B cell (primary cell): ENCODE measurements around the gene NEDD4. TPM values are rescaled to one million over a fixed set of nuclear protein-coding genes. Genes with fewer than 3 reads are reported as not detected.

Experiments used
- ATAC-seq: fragments of 200-7000 bp; cut with Tn5 transposase; one replicate; pipeline ENCODE4 v1.10.0; 2021; ENCODE audit warnings: low read depth, mild to moderate bottlenecking, moderate number of reproducible peaks, moderate library complexity
- CTCF ChIA-PET: fragments of 350-600 bp; sonication (Branson Sonifier 250); formaldehyde crosslinking; loops from one replicate; lab custom pipeline; 2021; ENCODE audit warnings: antibody characterized with exemption, inconsistent platforms; lab: Charles Lee
- POLR2A ChIA-PET: fragments of 350-600 bp; sonication (Branson Sonifier 250); formaldehyde crosslinking; loops from one replicate; lab custom pipeline; 2021; ENCODE audit warnings: antibody characterized with exemption; lab: Charles Lee
- DNase-seq: peaks from one replicate; pipeline ENCODE4 v3.0.0; 2013
- H2AFZ ChIP-seq: 2 replicates; pipeline ENCODE4 v1.6.1; 2012; ENCODE audit warnings: mild to moderate bottlenecking, low read depth, low read length; ENCODE audit not compliant: insufficient read depth, poor library complexity, severe bottlenecking
- H3K27ac ChIP-seq, 2 donors: 1 replicate in 1 of 2; 2 replicates in 1 of 2; pipeline ENCODE4 v1.5.1; 2012 to 2013; ENCODE audit warnings: low read length in 2 of 2, mild to moderate bottlenecking in 2 of 2, moderate library complexity in 1 of 2
- H3K27me3 ChIP-seq, 4 experiments: fragments of 200-600 bp in 1 of 4; sonication (generic) in 1 of 4; replicated peaks in 1 of 4; 1 replicate in 2 of 4; 2 replicates in 2 of 4; pipeline versions ENCODE4 v1.6.1 to v1.7.0; 2013 to 2016; ENCODE audit warnings: low read length in 3 of 4, mild to moderate bottlenecking in 2 of 4, mixed read lengths in 1 of 4, moderate library complexity in 1 of 4; ENCODE audit not compliant: insufficient read depth in 4 of 4, control insufficient read depth in 3 of 4; ENCODE audit errors: control extremely low read depth in 1 of 4
- H3K36me3 ChIP-seq, 2 experiments: replicated peaks in 1 of 2; 1 replicate in 1 of 2; 2 replicates in 1 of 2; pipeline versions ENCODE4 v1.6.1 to v1.7.1; 2013; ENCODE audit warnings: low read length in 1 of 2; ENCODE audit not compliant: insufficient read depth in 2 of 2, control insufficient read depth in 1 of 2; ENCODE audit errors: control extremely low read depth in 1 of 2, extremely low read depth in 1 of 2
- H3K4me1 ChIP-seq, 2 donors: fragments of 200-600 bp in 1 of 2; sonication (generic) in 1 of 2; 1 replicate in 1 of 2; 2 replicates in 1 of 2; pipeline versions ENCODE4 v1.5.1 to v1.6.1; 2013 to 2017; ENCODE audit warnings: low read length in 2 of 2; ENCODE audit not compliant: control insufficient read depth in 2 of 2, insufficient read depth in 2 of 2
- H3K4me2 ChIP-seq: replicated peaks from 2 replicates; pipeline ENCODE3; 2012; ENCODE audit warnings: mild to moderate bottlenecking, low read depth, low read length; ENCODE audit not compliant: poor library complexity, severe bottlenecking
- H3K4me3 ChIP-seq, 5 experiments: fragments of 200-600 bp in 1 of 5; sonication (generic) in 1 of 5; 1 replicate in 3 of 5; 2 replicates in 2 of 5; pipeline versions ENCODE4 v1.5.1 to v1.7.0; 2011 to 2016; ENCODE audit warnings: low read length in 4 of 5, mild to moderate bottlenecking in 4 of 5, low read depth in 2 of 5, control low read depth in 1 of 5, moderate library complexity in 1 of 5; ENCODE audit not compliant: insufficient read depth in 1 of 5; ENCODE audit errors: control extremely low read depth in 1 of 5, extremely low read depth in 1 of 5
- H3K79me2 ChIP-seq: fragments of 200-600 bp; sonication (generic); one replicate; pipeline ENCODE4 v1.6.0; 2016; ENCODE audit warnings: low read length; ENCODE audit not compliant: control insufficient read depth, insufficient read depth
- H3K9ac ChIP-seq: fragments of 200-600 bp; sonication (generic); 2 replicates; pipeline ENCODE4 v1.6.1; 2017; ENCODE audit warnings: mild to moderate bottlenecking, low read length, moderate library complexity
- H3K9me3 ChIP-seq, 3 donors: one replicate each; pipeline versions ENCODE4 v1.6.1 to v1.7.1; 2013; ENCODE audit warnings: low read length in 2 of 3; ENCODE audit not compliant: control insufficient read depth in 2 of 3, insufficient read depth in 1 of 3; ENCODE audit errors: control extremely low read depth in 1 of 3
- H4K20me1 ChIP-seq: 2 replicates; pipeline ENCODE4 v1.6.0; 2012; ENCODE audit warnings: mild to moderate bottlenecking, low read length; ENCODE audit not compliant: insufficient read depth, control insufficient read depth, poor library complexity, severe bottlenecking
- H3K27ac Mint-ChIP-seq: one replicate; pipeline ENCODE4 v1.8.0; 2021; ENCODE audit warnings: mixed read lengths
- H3K27me3 Mint-ChIP-seq: one replicate; pipeline ENCODE4 v1.8.0; 2021; ENCODE audit warnings: mixed read lengths
- H3K4me1 Mint-ChIP-seq: one replicate; pipeline ENCODE4 v1.8.0; 2021; ENCODE audit warnings: mixed read lengths
- H3K4me3 Mint-ChIP-seq: one replicate; pipeline ENCODE4 v1.8.0; 2021; ENCODE audit warnings: mixed read lengths
- H3K9me3 Mint-ChIP-seq: one replicate; pipeline ENCODE4 v1.8.0; 2022; ENCODE audit warnings: mixed read lengths; ENCODE audit not compliant: insufficient read depth
- EZH2 ChIP-seq: IDR thresholded peaks from 2 replicates; pipeline ENCODE4 v1.6.1; 2012; ENCODE audit warnings: borderline replicate concordance, low read depth, mild to moderate bottlenecking, moderate library complexity, low read length; ENCODE audit not compliant: insufficient read depth, poor library complexity, severe bottlenecking
- WGBS: methylation state at CpG from one replicate; pipeline ENCODE4 v1.1.5; 2013; ENCODE audit warnings: missing lambda C conversion rate; ENCODE audit not compliant: insufficient coverage; 5-methylcytosine and 5-hydroxymethylcytosine counted together
- intact Hi-C: fragments of 100-400 bp; cut with micrococcal nuclease; formaldehyde crosslinking; loops from one replicate; pipeline ENCODE4 v1.10.0; 2022
- polyA plus RNA-seq: library from polyadenylated mRNA; depleted of rRNA; stranded (reverse); fragments of >200 nt; gene quantifications from 2 replicates; pipeline ENCODE4 v1.2.3, GENCODE V29; 2012
- total RNA-seq, 2 donors: library from RNA; stranded (reverse); fragments of 120-200 nt in 1 of 2; gene quantifications; 1 replicate in 1 of 2; 2 replicates in 1 of 2; pipeline versions ENCODE4 v1.2.3 to v1.2.4, GENCODE V29; 2013 to 2022
- TF ChIP-seq, protein P1 (sequence below): fragments of 200-600 bp; IDR thresholded peaks from one replicate; pipeline ENCODE4 v1.8.0; 2022; ENCODE audit warnings: antibody characterized with exemption, mild to moderate bottlenecking

NEDD4 gene
- total and polyA plus RNA-seq, 2 donors (not counting 1 experiment from before 2014, with no cell fraction given): 0.03 to 2.3 TPM

DNA sequence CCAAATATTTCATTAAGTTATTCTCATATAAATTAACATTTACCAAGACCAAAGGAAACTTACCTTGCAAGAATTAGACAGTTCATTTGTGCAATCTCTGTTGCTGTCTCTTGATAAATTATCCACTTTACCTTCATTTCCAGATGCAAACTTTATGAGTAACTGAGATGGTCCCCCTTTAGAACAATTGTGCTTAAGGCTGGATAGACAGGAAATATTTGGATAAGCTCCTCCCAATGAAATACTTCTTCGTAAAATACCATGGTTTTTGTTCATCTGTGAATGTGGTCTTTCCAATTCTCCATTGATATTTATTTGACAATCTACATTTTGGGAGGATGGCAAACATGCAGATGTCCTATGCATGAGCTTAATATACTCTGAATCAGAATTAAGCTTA lies 78.2 kb downstream of the NEDD4 start:
- no peaks in the 10 kb centered on the region for H3K9me3 Mint-ChIP-seq
- WGBS: no CpG with 5 or more reads among the region's 1 CpG
- TF ChIP-seq, protein P1, sequence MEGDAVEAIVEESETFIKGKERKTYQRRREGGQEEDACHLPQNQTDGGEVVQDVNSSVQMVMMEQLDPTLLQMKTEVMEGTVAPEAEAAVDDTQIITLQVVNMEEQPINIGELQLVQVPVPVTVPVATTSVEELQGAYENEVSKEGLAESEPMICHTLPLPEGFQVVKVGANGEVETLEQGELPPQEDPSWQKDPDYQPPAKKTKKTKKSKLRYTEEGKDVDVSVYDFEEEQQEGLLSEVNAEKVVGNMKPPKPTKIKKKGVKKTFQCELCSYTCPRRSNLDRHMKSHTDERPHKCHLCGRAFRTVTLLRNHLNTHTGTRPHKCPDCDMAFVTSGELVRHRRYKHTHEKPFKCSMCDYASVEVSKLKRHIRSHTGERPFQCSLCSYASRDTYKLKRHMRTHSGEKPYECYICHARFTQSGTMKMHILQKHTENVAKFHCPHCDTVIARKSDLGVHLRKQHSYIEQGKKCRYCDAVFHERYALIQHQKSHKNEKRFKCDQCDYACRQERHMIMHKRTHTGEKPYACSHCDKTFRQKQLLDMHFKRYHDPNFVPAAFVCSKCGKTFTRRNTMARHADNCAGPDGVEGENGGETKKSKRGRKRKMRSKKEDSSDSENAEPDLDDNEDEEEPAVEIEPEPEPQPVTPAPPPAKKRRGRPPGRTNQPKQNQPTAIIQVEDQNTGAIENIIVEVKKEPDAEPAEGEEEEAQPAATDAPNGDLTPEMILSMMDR: no peak
- TF ChIP-seq EZH2: no peak
- no peaks in the 10 kb centered on the region for H3K36me3 ChIP-seq
- H3K4me3 Mint-ChIP-seq: no peak overlapping the region
- no peak overlapping the region for H3K4me2 ChIP-seq
- H3K4me1 Mint-ChIP-seq: no peaks in the 10 kb centered on the region
- DNase-seq (no peak), ATAC-seq (no peak)
- no peak overlapping the region for H3K4me3 ChIP-seq
- H4K20me1 ChIP-seq: no peaks in the 10 kb centered on the region
- intact Hi-C loops: no loop called here
- no peak overlapping the region for H3K27ac ChIP-seq
- H3K9ac ChIP-seq: no peak overlapping the region
- H3K27ac Mint-ChIP-seq: no peak overlapping the region
- H3K4me1 ChIP-seq: no peaks in the 10 kb centered on the region
- no peaks in the 10 kb centered on the region for H3K9me3 ChIP-seq
- no peaks in the 10 kb centered on the region for H3K27me3 Mint-ChIP-seq
- H2AFZ ChIP-seq: no peak overlapping the region
- CTCF ChIA-PET: no interaction called here
- H3K79me2 ChIP-seq: no peaks in the 10 kb centered on the region
- POLR2A ChIA-PET: no interaction called here
- no peaks in the 10 kb centered on the region for H3K27me3 ChIP-seq

DNA sequence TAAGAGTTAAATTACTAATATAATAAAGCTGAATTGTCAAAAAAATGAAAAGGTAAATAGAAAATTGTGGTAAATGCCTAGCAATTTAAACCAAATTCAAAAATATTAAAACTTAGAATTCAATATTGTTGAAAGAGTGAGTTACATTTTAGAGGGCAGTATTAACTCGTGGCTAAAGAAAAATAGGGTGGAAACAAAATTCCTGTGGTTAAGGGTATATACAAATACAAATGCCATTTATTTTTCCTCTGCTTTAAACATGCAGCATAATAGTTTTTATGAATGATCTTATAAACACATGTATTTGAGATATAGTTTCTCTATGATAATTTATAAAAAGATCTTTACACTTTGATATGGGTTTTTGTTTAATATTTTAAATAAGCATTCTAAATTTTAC lies 79.0 kb downstream of the NEDD4 start:
- Histone ChIP-seq H3K4me2 (no peak overlapping the region), H3K36me3 (no peaks in the 10 kb centered on the region), H3K9me3 (no peaks in the 10 kb centered on the region), H3K4me3 (no peak overlapping the region), H4K20me1 (no peaks in the 10 kb centered on the region), H3K79me2 (no peaks in the 10 kb centered on the region), H3K27ac (no peak overlapping the region), H3K4me1 (no peaks in the 10 kb centered on the region), H3K9ac (no peak overlapping the region), H2AFZ (no peak overlapping the region), H3K27me3 (no peaks in the 10 kb centered on the region)
- ChIA-PET POLR2A (interaction anchor here (0.7 kb wide), 1 partner anchor 75 kb away, joined by 3 read pairs; no protein-coding TSS in a partner anchor), CTCF (no interaction called here)
- no CpG with 5 or more reads among the region's 1 CpG for WGBS
- H3K4me1 Mint-ChIP-seq: no peaks in the 10 kb centered on the region
- no peak for TF ChIP-seq EZH2
- TF ChIP-seq, protein P1: no peak
- H3K9me3 Mint-ChIP-seq: no peaks in the 10 kb centered on the region
- no peak overlapping the region for H3K4me3 Mint-ChIP-seq
- ATAC-seq (no peak), DNase-seq (no peak)
- no peaks in the 10 kb centered on the region for H3K27me3 Mint-ChIP-seq
- H3K27ac Mint-ChIP-seq: no peak overlapping the region
- intact Hi-C loops: no loop called here
